Psoas muscle (tissue), 8 donors: ENCODE measurements around the gene CYP24A1. TPM values are rescaled to one million over a fixed set of nuclear protein-coding genes. Genes with fewer than 3 reads are reported as not detected.

Source experiments
- ATAC-seq, 4 donors: fragments of 200-7000 bp; cut with Tn5 transposase; one replicate each; pipeline ENCODE4 v1.9.1; 2020; ENCODE audit warnings: moderate library complexity in 3 of 4, mild to moderate bottlenecking in 2 of 4
- DNase-seq, 2 donors: peaks; one replicate each; pipeline ENCODE4 v3.0.0-alpha.2; 2020
- H3K27ac ChIP-seq: fragments of 200-600 bp; one replicate; pipeline ENCODE4 v1.8.0; 2022
- H3K27me3 ChIP-seq, 3 donors: fragments of 200-600 bp in 1 of 3; one replicate each; pipeline versions ENCODE4 v1.6.1 to v1.8.0; 2013 to 2022; ENCODE audit warnings: low read length in 2 of 3, mild to moderate bottlenecking in 2 of 3, moderate library complexity in 1 of 3; ENCODE audit not compliant: insufficient read depth in 3 of 3
- H3K36me3 ChIP-seq, 2 donors: fragments of 200-600 bp in 1 of 2; one replicate each; pipeline versions ENCODE4 v1.6.1 to v1.8.0; 2013 to 2022; ENCODE audit warnings: low read depth in 1 of 2, mild to moderate bottlenecking in 1 of 2, moderate library complexity in 1 of 2; ENCODE audit not compliant: insufficient read depth in 1 of 2
- H3K4me1 ChIP-seq: fragments of 200-600 bp; one replicate; pipeline ENCODE4 v1.8.0; 2022
- H3K4me3 ChIP-seq: fragments of 200-600 bp; one replicate; pipeline ENCODE4 v1.8.0; 2022; ENCODE audit warnings: mild to moderate bottlenecking
- H3K9me3 ChIP-seq: fragments of 200-600 bp; one replicate; pipeline ENCODE4 v1.8.0; 2022
- WGBS, 3 donors: extraction: QIAGEN DNeasy Blood & Tissue Kit; methylation state at CpG; one replicate each; pipeline versions ENCODE4 v1.1.6 to v1.1.7; 2013; 5-methylcytosine and 5-hydroxymethylcytosine counted together
- intact Hi-C, 2 donors: fragments of 100-400 bp; cut with DNase I; formaldehyde crosslinking; loops; one replicate each; pipeline versions ENCODE4 v1.11.0 to v1.14.2; 2022
- polyA plus RNA-seq, 3 donors: library from polyadenylated mRNA; stranded (reverse); fragments of 200-250 nt; gene quantifications; one replicate each; pipeline ENCODE4 v1.2.3, GENCODE V29; 2013
- total RNA-seq, 4 donors: library from RNA; stranded (reverse); fragmentation: NEBNext Ultra II Directional in 2 of 4; extraction: Animal tissue kit (Norgen Biotek cat#: 25700) in 2 of 4; gene quantifications; one replicate each; pipeline versions ENCODE4 v1.2.1 to v1.2.4, GENCODE V29; 2021 to 2023
- TF ChIP-seq, protein P1 (sequence below): fragments of 200-600 bp; IDR thresholded peaks from one replicate; pipeline ENCODE4 v1.8.0; 2022; ENCODE audit warnings: antibody characterized with exemption
- donor health status: healthy with polysubstance abuse.
- donor health status: DM: no; HTN: no; CAD: no; lungs with moderate emphysema.
- donor health status: Bipolar disorder and iron deficiency.
- donor health status: healthy.
- donor health status: DM: yes; HTN: yes; CAD: no.
- donor health status: DM: no; HTN: no; CAD: no.
- donor health status: DM: no; HTN: no; CAD: no.
- donor health status: DM: yes; HTN: yes; CAD: no.

The CYP24A1 gene
- total and polyA plus RNA-seq, 7 donors: 0.03 TPM; not detected in 6

DNA sequence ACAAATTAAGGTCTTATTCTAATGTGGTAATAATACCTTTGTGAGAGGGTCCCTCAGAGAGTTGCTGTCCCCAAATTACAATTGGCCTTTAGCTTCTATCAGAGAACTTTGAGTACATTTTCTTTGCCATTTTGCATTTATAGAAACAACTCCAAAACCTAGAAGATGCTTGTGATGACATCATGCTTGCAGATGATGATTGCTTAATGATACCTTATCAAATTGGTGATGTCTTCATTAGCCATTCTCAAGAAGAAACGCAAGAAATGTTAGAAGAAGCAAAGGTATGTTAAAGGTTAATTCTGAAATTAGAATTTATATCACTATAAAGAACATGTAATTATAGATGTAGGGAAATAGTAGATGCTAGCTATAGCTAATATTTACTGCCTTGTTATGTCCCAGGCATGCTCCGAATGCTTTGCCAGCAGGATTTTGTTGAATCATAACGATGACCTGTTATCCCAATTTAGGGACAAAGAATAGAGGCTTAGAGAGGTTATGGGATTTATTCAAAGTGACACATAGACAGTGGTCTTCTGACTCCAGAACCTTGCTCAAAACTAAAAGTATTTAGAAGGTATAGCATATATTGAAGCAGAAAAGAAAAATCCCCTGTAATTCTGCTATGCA lies 41.5 kb upstream of the CYP24A1 start:
- Histone ChIP-seq H3K27ac (peak overlapping the region; percentile 46), H3K4me1 (peaks cover 32% of the 10 kb centered on the region), H3K4me3 (no peak overlapping the region), H3K27me3 (no peaks in the 10 kb centered on the region), H3K36me3 (peaks cover 6 to 20% of the 10 kb centered on the region in 2 donors), H3K9me3 (no peaks in the 10 kb centered on the region)
- WGBS, 3 donors: 48 to 63% (median 50%) methylated on average over 3 of the region's 3 CpGs
- intact Hi-C loops: no loop called here
- TF ChIP-seq, protein P1, sequence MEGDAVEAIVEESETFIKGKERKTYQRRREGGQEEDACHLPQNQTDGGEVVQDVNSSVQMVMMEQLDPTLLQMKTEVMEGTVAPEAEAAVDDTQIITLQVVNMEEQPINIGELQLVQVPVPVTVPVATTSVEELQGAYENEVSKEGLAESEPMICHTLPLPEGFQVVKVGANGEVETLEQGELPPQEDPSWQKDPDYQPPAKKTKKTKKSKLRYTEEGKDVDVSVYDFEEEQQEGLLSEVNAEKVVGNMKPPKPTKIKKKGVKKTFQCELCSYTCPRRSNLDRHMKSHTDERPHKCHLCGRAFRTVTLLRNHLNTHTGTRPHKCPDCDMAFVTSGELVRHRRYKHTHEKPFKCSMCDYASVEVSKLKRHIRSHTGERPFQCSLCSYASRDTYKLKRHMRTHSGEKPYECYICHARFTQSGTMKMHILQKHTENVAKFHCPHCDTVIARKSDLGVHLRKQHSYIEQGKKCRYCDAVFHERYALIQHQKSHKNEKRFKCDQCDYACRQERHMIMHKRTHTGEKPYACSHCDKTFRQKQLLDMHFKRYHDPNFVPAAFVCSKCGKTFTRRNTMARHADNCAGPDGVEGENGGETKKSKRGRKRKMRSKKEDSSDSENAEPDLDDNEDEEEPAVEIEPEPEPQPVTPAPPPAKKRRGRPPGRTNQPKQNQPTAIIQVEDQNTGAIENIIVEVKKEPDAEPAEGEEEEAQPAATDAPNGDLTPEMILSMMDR: no peak
- DNase-seq (no peak), ATAC-seq (peak in 3 of 4 donors; percentile 41 to 72 (median 57))

GRCh38 chr20:54214566-54214965 lies 40.8 kb upstream of the CYP24A1 start:
- WGBS, 3 donors: 28 to 37% (median 31%) methylated on average over 8 of the region's 8 CpGs

DNA sequence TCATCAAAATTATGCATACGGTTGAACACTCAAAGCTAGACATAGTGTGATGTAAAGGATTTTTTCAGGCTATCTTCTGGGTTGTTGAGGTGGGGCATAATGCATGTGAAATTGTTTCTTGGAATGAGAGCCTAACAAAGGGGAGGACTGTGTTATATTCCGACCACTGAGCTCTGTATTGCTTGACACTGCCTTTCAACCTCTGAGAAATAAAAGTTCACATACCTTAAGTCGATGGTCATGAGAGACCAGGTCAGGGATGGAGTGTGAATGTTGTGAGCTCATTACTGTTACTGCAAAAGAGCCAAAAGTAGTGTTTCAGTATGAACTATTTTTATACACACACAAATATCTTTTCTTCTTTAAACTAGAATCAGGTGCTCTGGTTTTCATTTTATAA lies 39.1 kb upstream of the CYP24A1 start:
- intact Hi-C loops: no loop called here
- Histone ChIP-seq H3K36me3 (peaks cover 6% of the 10 kb centered on the region in 2 donors), H3K9me3 (no peaks in the 10 kb centered on the region), H3K4me1 (peaks cover 41% of the 10 kb centered on the region), H3K27ac (no peak overlapping the region), H3K4me3 (no peak overlapping the region), H3K27me3 (no peaks in the 10 kb centered on the region)
- TF ChIP-seq, protein P1: no peak
- DNase-seq (no peak), ATAC-seq (no peak)
- WGBS, 3 donors: 89 to 95% (median 93%) methylated on average over 3 of the region's 3 CpGs

More at GRCh38 chr20:54214566-54214965, 40.8 kb upstream of the CYP24A1 start:
- H3K9me3 ChIP-seq: no peaks in the 10 kb centered on the region
- peak overlapping the region; percentile 46 for H3K27ac ChIP-seq
- TF ChIP-seq, protein P1: no peak
- DNase-seq (peak in 1 of 2 donors; percentile 27), ATAC-seq (peak; percentile 89 to 97 (median 89))
- H3K4me1 ChIP-seq: peaks cover 39% of the 10 kb centered on the region
- intact Hi-C loops: no loop called here
- H3K4me3 ChIP-seq: peak overlapping the region; percentile 13
- peaks cover 6 to 20% of the 10 kb centered on the region in 2 donors for H3K36me3 ChIP-seq
- no peaks in the 10 kb centered on the region for H3K27me3 ChIP-seq

DNA sequence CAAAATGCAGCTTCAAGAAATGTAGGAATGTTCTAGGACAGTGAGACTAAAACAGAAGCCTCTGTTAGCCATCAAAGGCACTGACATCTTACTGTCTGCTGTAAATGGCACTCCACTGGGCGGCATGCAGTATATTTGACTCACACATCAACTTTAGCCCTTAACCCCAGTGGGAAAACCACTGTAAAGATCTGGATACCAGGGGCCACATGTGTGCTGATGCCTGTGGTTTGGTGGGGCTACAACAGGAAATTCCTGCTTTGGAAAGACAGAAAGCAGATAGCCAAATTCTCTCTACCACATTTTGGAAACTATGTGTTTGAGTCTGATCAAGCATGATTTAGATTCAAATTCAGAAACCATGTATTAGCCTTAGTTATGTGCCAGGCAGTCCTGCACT lies 38.4 kb upstream of the CYP24A1 start:
- ATAC-seq: no peak

More for the DNA sequence above, 38.4 kb upstream of the CYP24A1 start:
- intact Hi-C loops: no loop called here
- peaks cover 0 to 3% of the 10 kb centered on the region in 2 donors for H3K36me3 ChIP-seq
- H3K4me1 ChIP-seq: peaks cover 41% of the 10 kb centered on the region
- H3K9me3 ChIP-seq: no peaks in the 10 kb centered on the region
- no peak overlapping the region for H3K4me3 ChIP-seq
- DNase-seq: no peak
- no peaks in the 10 kb centered on the region for H3K27me3 ChIP-seq
- TF ChIP-seq, protein P1: no peak
- no peak overlapping the region for H3K27ac ChIP-seq
- 91 to 96% (median 95%) methylated on average over 1 of the region's 1 CpG for WGBS, 3 donors
